BE2C (cell line): Measurements from ENCODE around the gene MGAT4B.
A peak's percentile ranks its signal among the peaks of the same experiment; 100 is the strongest.

Experiments used
- DNase-seq: peaks from one replicate; pipeline ENCODE4 v3.0.0-alpha.2; 2020
- H3K27me3 ChIP-seq: fragments of 250-450 bp; sonication (Bioruptor Pico); 2 replicates; pipeline ENCODE4 v1.5.1; 2020; ENCODE audit warnings: mild to moderate bottlenecking
- H3K36me3 ChIP-seq: fragments of 250-450 bp; sonication (Bioruptor Pico); 2 replicates; pipeline ENCODE4 v1.5.1; 2020; ENCODE audit warnings: mild to moderate bottlenecking
- H3K4me1 ChIP-seq: fragments of 250-450 bp; sonication (Bioruptor Pico); 2 replicates; pipeline ENCODE4 v1.5.1; 2020
- H3K4me3 ChIP-seq: 2 replicates; pipeline ENCODE4 v1.5.1; 2011; ENCODE audit warnings: low read depth, low read length
- H3K9me3 ChIP-seq: fragments of 250-450 bp; sonication (Bioruptor Pico); 2 replicates; pipeline ENCODE4 v1.5.1; 2020
- TF ChIP-seq, protein P1 (sequence below): IDR thresholded peaks from 2 replicates; pipeline ENCODE4 v1.5.1; 2012; ENCODE audit warnings: mild to moderate bottlenecking, low read depth, low read length

Gene MGAT4B

DNA sequence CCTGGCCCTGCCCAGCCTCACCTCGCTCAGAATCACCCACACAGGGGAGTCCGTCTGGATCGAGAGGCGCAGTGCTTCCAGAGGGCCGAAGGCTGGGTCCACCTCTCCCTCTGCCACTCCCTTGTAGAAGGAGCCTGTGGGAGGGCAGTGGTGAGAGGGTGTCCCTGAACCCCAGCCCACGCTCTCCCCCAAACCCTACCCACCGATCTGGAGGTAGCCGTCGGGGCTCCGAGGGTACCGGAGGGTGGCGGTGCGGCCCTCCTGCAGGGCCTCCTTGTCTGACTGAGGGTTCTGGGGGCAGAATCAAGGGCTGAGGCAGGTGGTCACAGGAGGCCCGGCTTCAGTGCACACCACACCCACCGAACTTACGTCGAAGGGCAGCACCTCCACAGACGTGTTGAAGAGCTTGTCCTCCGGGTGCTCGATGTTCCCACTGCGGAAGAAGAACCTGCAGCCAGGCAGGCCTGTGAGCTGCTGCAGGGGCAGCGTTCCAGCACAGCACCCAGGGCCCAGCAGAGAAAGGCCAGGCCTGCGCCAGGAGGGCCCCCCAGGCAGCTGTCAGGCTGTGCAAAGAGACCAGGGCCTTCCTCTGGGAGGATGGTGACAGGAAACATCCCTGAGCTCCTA lies 8.4 kb downstream of the MGAT4B start:
- Histone ChIP-seq H3K4me3 (no peak overlapping the region), H3K4me1 (no peaks in the 10 kb centered on the region), H3K27me3 (no peaks in the 10 kb centered on the region), H3K36me3 (peaks cover 11% of the 10 kb centered on the region), H3K9me3 (no peaks in the 10 kb centered on the region)
- TF ChIP-seq, protein P1, sequence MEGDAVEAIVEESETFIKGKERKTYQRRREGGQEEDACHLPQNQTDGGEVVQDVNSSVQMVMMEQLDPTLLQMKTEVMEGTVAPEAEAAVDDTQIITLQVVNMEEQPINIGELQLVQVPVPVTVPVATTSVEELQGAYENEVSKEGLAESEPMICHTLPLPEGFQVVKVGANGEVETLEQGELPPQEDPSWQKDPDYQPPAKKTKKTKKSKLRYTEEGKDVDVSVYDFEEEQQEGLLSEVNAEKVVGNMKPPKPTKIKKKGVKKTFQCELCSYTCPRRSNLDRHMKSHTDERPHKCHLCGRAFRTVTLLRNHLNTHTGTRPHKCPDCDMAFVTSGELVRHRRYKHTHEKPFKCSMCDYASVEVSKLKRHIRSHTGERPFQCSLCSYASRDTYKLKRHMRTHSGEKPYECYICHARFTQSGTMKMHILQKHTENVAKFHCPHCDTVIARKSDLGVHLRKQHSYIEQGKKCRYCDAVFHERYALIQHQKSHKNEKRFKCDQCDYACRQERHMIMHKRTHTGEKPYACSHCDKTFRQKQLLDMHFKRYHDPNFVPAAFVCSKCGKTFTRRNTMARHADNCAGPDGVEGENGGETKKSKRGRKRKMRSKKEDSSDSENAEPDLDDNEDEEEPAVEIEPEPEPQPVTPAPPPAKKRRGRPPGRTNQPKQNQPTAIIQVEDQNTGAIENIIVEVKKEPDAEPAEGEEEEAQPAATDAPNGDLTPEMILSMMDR = no peak
- DNase-seq = no peak

DNA sequence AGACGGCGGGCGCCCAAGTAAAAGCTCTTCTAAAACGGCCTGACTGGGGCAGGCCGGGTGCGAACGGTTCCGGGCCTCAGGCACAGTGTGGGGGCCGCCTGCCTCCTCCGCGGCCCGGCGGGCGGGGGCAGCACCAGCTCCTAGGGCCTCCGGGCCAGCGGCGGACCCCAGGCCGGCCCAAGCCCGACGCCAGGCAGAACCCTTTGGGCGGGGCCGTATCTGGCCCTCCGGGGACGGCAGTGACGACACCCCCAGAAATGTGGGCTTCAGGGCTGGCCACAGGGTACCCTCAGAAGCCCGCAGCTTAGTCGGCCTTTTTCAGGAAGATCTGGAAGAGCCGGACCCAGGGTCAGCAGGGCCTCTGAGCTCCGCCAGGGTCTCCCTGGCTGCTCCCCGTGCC lies 8.9 kb downstream of the MGAT4B start:
- no peaks in the 10 kb centered on the region for H3K27me3 ChIP-seq
- TF ChIP-seq, protein P1 = no peak
- no peak overlapping the region for H3K4me3 ChIP-seq
- no peaks in the 10 kb centered on the region for H3K4me1 ChIP-seq
- peaks cover 11% of the 10 kb centered on the region for H3K36me3 ChIP-seq
- DNase-seq = no peak
- no peaks in the 10 kb centered on the region for H3K9me3 ChIP-seq

DNA sequence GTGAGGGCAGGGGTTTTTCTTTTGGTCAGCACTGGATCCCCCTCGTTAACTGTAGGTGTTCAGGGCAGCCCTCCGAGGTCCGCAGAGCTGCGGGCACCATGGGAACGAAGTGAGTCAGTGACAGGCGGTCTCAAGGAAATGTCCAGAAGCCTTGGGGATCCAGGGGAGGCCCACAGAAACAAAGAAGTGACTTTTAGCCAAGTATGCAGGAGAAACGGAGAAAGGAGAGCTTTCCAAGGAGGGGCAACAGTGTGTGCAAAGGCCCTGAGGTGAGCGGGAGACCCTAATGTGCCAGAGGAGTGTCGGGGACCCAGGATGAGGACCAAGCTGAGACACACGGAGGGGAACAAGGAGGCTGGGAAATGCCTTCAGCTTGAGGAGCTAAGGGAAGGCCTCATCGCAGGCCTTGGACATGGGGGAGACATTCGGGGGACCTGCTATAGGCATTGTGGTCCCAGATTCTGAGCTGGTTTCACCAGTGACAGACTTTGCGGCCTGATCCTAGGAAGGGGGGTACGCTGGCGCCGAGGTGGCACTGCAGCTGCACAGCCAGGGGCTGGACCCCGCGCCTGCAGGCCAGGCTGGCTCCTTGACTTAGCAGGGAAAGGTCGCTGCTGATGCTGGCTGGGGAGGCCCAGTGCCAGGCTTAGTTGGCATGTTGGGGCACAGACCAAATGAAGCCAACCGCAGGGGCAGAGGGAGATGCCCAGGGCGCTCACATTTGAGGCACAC lies 9.6 kb downstream of the MGAT4B start:
- no peak overlapping the region for H3K4me3 ChIP-seq
- H3K9me3 ChIP-seq = no peaks in the 10 kb centered on the region
- no peaks in the 10 kb centered on the region for H3K4me1 ChIP-seq
- DNase-seq = no peak
- TF ChIP-seq, protein P1 = no peak
- peaks cover 11% of the 10 kb centered on the region for H3K36me3 ChIP-seq
- H3K27me3 ChIP-seq = no peaks in the 10 kb centered on the region

DNA sequence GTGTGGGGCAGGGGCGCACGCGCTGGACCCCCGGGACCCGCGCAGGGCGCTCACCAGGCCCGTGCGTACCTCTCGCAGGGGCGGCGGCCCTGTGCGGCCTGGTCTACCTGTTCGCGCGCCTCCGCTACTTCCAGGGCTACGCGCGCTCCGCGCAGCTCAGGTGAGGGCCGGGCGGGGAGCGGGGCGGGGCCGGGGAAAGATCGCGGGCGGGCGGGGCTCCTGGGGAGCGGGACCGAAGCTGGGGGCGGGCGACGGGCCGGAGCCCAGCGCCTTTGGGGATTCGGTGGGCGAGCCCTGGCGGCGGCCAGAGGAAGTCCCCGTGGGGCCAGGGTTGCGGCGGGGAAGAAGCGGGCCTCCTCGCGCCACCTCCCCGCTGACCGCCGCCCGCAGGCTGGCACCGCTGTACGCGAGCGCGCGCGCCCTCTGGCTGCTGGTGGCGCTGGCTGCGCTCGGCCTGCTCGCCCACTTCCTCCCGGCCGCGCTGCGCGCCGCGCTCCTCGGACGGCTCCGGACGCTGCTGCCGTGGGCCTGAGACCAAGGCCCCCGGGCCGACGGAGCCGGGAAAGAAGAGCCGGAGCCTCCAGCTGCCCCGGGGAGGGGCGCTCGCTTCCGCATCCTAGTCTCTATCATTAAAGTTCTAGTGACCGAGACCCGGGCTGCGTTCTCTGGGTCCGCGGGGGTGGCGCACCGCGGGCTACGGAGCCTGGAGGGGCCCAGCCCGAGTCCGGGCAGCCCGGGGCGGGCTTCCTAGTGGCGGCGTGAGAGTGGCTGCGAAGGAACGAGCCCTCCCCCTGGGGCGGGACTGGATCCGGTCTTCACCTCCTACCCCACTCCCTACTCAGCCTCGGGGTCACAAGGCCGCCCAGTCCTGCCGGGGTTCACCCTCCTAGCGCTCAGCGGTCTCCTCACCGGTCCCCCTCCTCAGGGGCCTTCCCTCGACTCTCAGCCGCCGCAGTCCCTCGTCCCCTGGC lies 10.5 kb downstream of the MGAT4B start:
- Histone ChIP-seq H3K4me3 (peak overlapping the region; percentile 63), H3K36me3 (peaks cover 9% of the 10 kb centered on the region), H3K9me3 (no peaks in the 10 kb centered on the region), H3K27me3 (no peaks in the 10 kb centered on the region), H3K4me1 (no peaks in the 10 kb centered on the region)
- TF ChIP-seq, protein P1 = peak; percentile 41
- peak; percentile 87 for DNase-seq

DNA sequence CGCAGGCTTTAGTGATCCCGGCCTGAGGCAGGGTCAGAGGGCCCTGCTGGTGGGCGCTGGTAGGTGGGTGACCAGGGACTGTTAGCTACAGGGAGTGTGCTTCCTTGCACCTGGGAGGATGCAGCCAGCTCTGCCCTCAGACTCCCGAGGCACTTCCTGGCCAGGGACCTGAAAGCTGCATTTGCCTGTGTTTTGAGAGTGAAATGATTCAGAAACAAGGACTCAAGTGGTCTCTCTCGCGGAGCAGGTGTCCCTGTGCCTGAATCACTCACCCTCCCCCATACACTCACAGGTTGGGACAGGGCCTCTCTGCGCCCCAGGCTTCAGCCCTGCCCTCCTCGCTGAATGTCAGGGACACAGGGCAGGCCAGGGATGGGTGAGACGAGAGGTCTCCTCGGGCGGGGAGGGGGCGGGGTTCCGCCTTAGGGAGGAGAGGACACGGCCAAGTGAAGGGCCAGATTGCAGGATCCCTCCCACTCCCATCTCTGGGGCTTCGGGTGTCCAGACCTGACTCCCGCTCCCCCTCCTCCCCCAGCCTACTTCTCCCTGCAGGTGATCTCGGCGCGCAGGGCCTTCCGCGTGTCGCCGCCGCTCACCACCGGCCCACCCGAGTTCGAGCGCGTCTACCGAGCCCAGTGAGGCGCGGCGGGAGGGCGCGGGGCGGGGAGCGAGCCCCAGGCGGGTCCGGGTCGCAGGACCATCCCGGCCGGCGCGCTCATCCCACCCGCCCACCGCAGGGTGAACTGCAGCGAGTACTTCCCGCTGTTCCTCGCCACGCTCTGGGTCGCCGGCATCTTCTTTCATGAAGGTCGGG lies 11.4 kb downstream of the MGAT4B start:
- no peaks in the 10 kb centered on the region for H3K27me3 ChIP-seq
- H3K9me3 ChIP-seq = no peaks in the 10 kb centered on the region
- peaks cover 9% of the 10 kb centered on the region for H3K36me3 ChIP-seq
- TF ChIP-seq, protein P1 = no peak
- H3K4me1 ChIP-seq = no peaks in the 10 kb centered on the region
- DNase-seq = no peak
- peak overlapping the region; percentile 63 for H3K4me3 ChIP-seq
